Left ventricle myocardium inferior (tissue), 1 donor: ENCODE results near the gene MYOZ1. TPM values are rescaled to one million over a fixed set of nuclear protein-coding genes. Genes with fewer than 3 reads are reported as not detected.

Experiments used
- DNase-seq: peaks from one replicate; pipeline ENCODE4 v3.0.0-alpha.2; 2020
- H3K27ac ChIP-seq: fragments of 200-600 bp; replicated peaks from 2 replicates; pipeline ENCODE4 v1.8.0; 2021
- H3K27me3 ChIP-seq: fragments of 200-600 bp; 2 replicates; pipeline ENCODE4 v1.8.0; 2021; ENCODE audit warnings: low read depth
- H3K36me3 ChIP-seq: fragments of 200-600 bp; 2 replicates; pipeline ENCODE4 v1.8.0; 2021
- H3K4me1 ChIP-seq: fragments of 200-600 bp; 2 replicates; pipeline ENCODE4 v1.8.0; 2021
- H3K4me3 ChIP-seq: fragments of 200-600 bp; 2 replicates; pipeline ENCODE4 v1.8.0; 2021; ENCODE audit warnings: mild to moderate bottlenecking, moderate library complexity
- H3K9me3 ChIP-seq: fragments of 200-600 bp; replicated peaks from 2 replicates; pipeline ENCODE4 v1.8.0; 2021
- intact Hi-C: fragments of 100-400 bp; cut with micrococcal nuclease; formaldehyde crosslinking; loops from one replicate; pipeline ENCODE4 v1.11.0; 2022
- total RNA-seq: library from RNA; stranded (reverse); fragmentation: NEBNext Ultra II Directional; extraction: Animal tissue kit (Norgen Biotek cat#: 25700); gene quantifications from one replicate; pipeline ENCODE4 v1.2.1, GENCODE V29; 2021
- TF ChIP-seq, protein P1 (sequence below): fragments of 200-600 bp; IDR thresholded peaks from 2 replicates; pipeline ENCODE4 v1.8.0; 2021; ENCODE audit warnings: antibody characterized with exemption, mild to moderate bottlenecking, borderline replicate concordance
- donor health status: DM: no; HTN: yes; CAD: no; lungs with severe emphysema.

MYOZ1 gene
- total RNA-seq, 1 donor from 2014 or later, result 4.8 TPM

DNA sequence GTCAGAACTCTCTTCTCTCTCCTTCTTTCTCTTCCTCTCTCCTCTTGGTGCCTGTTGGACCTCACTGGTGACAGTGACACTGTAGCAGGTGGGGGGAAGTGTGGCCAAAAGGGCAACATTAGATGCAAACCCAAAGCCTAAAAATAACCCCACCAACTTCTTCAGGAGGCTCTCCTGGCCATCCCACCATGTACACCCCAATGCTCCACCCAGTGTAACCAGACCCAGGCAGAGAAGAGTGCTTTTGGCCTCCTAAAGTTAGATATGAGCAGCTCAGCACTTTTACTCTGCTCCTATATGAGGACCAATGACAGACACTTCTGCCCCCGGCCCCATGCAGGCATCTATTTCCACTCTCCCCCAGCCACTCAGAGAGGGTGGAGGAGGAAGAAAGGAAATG lies 5.5 kb downstream of the MYOZ1 start:
- Histone ChIP-seq H3K36me3 (no peaks in the 10 kb centered on the region), H3K27ac (no peak overlapping the region), H3K4me1 (no peaks in the 10 kb centered on the region), H3K4me3 (no peak overlapping the region), H3K9me3 (no peaks in the 10 kb centered on the region), H3K27me3 (no peaks in the 10 kb centered on the region)
- TF ChIP-seq, protein P1, sequence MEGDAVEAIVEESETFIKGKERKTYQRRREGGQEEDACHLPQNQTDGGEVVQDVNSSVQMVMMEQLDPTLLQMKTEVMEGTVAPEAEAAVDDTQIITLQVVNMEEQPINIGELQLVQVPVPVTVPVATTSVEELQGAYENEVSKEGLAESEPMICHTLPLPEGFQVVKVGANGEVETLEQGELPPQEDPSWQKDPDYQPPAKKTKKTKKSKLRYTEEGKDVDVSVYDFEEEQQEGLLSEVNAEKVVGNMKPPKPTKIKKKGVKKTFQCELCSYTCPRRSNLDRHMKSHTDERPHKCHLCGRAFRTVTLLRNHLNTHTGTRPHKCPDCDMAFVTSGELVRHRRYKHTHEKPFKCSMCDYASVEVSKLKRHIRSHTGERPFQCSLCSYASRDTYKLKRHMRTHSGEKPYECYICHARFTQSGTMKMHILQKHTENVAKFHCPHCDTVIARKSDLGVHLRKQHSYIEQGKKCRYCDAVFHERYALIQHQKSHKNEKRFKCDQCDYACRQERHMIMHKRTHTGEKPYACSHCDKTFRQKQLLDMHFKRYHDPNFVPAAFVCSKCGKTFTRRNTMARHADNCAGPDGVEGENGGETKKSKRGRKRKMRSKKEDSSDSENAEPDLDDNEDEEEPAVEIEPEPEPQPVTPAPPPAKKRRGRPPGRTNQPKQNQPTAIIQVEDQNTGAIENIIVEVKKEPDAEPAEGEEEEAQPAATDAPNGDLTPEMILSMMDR, result no peak
- DNase-seq, result no peak
- intact Hi-C loops, result no loop called here

DNA sequence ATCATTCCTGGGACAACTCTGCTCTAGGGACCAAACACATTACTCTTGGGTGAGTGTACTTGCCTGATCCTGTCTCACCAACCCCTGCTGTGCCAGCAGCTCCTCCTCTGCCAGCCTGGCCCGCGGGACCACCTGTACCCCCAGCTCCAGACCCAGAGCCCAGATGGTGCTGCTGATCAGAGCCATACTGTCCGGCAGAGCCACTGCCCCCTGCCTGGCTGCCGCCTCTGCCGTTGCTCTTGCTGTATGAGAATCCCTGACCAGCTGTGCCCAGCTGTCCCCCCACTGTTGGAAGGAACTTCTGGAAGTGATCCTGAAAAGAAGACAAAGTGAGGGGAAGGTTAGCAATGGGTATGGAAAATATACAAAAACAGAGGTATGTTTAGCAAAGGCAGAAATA lies 6.9 kb downstream of the MYOZ1 start:
- intact Hi-C loops, result no loop called here
- H3K27me3 ChIP-seq, result no peaks in the 10 kb centered on the region
- H3K36me3 ChIP-seq, result no peaks in the 10 kb centered on the region
- no peak for DNase-seq
- H3K9me3 ChIP-seq, result no peaks in the 10 kb centered on the region
- TF ChIP-seq, protein P1, result no peak
- no peak overlapping the region for H3K4me3 ChIP-seq
- H3K27ac ChIP-seq, result no peak overlapping the region
- no peaks in the 10 kb centered on the region for H3K4me1 ChIP-seq

DNA sequence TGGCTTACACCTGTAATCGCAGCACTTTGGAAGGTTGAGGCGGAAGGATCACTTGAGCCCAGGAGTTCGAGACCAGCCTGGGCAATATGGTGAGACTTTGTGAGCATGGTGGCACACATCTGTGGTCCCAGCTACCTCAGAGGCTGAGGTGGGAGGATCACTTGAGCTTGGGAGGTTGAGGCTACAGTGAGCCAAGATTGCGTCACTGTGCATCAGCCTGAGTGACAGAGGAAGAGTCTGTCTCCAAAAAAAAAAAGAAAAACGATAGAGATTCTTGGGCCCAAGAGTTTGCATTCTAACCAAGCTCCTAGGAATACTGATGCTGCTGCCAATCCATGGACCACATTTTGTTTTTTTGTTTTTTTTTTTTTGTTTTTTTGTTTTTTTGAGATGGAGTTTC lies 12.1 kb downstream of the MYOZ1 start:
- intact Hi-C loops, result no loop called here
- TF ChIP-seq, protein P1, result no peak
- H3K9me3 ChIP-seq, result no peaks in the 10 kb centered on the region
- H3K4me3 ChIP-seq, result no peak overlapping the region
- no peak overlapping the region for H3K27ac ChIP-seq
- no peak for DNase-seq
- H3K36me3 ChIP-seq, result no peaks in the 10 kb centered on the region
- H3K27me3 ChIP-seq, result no peaks in the 10 kb centered on the region
- peaks cover 21% of the 10 kb centered on the region for H3K4me1 ChIP-seq

DNA sequence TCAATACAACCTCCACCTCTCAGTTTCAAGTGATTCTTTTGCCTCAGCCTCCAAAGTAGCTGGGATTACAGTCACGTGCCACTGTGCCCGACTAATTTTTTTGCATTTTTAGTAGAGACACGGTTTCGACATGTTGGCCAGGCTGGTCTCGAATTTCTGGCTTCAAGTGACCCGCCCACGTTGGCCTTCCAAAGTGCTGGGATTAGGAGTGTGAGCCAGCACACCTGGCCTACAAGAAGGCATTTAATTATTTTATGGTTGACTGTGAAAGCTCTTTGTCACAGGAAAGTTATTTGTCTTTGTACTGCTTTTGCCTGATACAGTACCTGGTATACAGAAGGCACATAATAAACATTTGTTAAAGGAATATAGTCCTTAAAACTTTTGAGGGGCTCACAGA lies 12.9 kb downstream of the MYOZ1 start:
- H3K36me3 ChIP-seq, result no peaks in the 10 kb centered on the region
- TF ChIP-seq, protein P1, result no peak
- H3K27me3 ChIP-seq, result no peaks in the 10 kb centered on the region
- intact Hi-C loops, result no loop called here
- no peak overlapping the region for H3K27ac ChIP-seq
- DNase-seq, result no peak
- no peaks in the 10 kb centered on the region for H3K9me3 ChIP-seq
- H3K4me1 ChIP-seq, result peaks cover 21% of the 10 kb centered on the region
- no peak overlapping the region for H3K4me3 ChIP-seq

DNA sequence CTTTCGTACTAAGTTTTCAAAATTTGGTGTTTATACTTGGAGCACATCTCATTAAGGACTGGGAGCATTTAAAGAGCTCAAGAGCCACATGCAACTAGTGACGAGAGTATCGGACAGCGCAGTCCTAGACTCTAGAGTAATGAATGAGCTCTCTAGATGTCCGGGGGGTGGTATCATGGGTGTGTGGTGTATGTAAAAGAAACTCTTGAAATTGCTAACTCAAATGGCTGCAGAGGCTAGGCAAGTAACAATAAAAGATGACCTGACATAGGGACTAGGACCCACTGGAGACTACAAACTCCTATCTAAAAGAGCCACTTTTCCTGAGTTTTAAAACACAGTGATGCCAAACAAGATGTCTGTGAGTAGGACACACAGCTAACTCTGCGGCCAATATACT lies 14.0 kb downstream of the MYOZ1 start:
- TF ChIP-seq, protein P1, result no peak
- H3K27ac ChIP-seq, result no peak overlapping the region
- H3K9me3 ChIP-seq, result no peaks in the 10 kb centered on the region
- intact Hi-C loops, result no loop called here
- H3K36me3 ChIP-seq, result no peaks in the 10 kb centered on the region
- H3K4me1 ChIP-seq, result peaks cover 21% of the 10 kb centered on the region
- H3K4me3 ChIP-seq, result no peak overlapping the region
- no peaks in the 10 kb centered on the region for H3K27me3 ChIP-seq
- no peak for DNase-seq
